SU-DHL-6 (cell line): Measurements from ENCODE around the gene TMEM52B.
"Not testable (repeated sequence)": the region's sequence is repeated elsewhere in the genome, so short reads cannot be mapped to it uniquely, and the experiment has no call there.

Experiments used
- H2AFZ ChIP-seq: fragments of 200-600 bp; sonication (generic); 2 replicates; pipeline ENCODE4 v1.6.1; 2014; ENCODE audit warnings: low read depth, mild to moderate bottlenecking, moderate library complexity, mixed read lengths, antibody characterized with exemption, low read length; ENCODE audit not compliant: severe bottlenecking
- H3F3A ChIP-seq: fragments of 200-600 bp; shearing (Covaris generic); 2 replicates; pipeline ENCODE4 v1.6.0; 2016; ENCODE audit warnings: antibody characterized with exemption, mild to moderate bottlenecking; ENCODE audit not compliant: insufficient read depth
- H3K27ac ChIP-seq: fragments of 200-600 bp; sonication (generic); 2 replicates; pipeline ENCODE4 v1.5.1; 2016; ENCODE audit warnings: low read depth, mild to moderate bottlenecking, low read length, moderate library complexity, mixed read lengths
- H3K27me3 ChIP-seq: fragments of 200-600 bp; sonication (generic), shearing (Covaris generic); 2 replicates; pipeline ENCODE4 v1.6.0; 2014; ENCODE audit warnings: mild to moderate bottlenecking, low read length
- H3K36me3 ChIP-seq: fragments of 200-600 bp; sonication (generic); 2 replicates; pipeline ENCODE4 v1.6.1; 2014; ENCODE audit warnings: mild to moderate bottlenecking, low read length, mixed read lengths
- H3K4me2 ChIP-seq: fragments of 300-600, 200-600 bp; shearing (Covaris generic), sonication (generic); 2 replicates; pipeline ENCODE4 v1.6.0; 2014; ENCODE audit warnings: low read length, low read depth, mild to moderate bottlenecking; ENCODE audit not compliant: poor library complexity, severe bottlenecking
- H3K4me3 ChIP-seq: fragments of 200-600 bp; sonication (generic); 2 replicates; pipeline ENCODE4 v1.5.1; 2014; ENCODE audit warnings: antibody characterized with exemption, low read length, mild to moderate bottlenecking, mixed read lengths; ENCODE audit not compliant: insufficient read depth, poor library complexity, severe bottlenecking
- H3K79me2 ChIP-seq: fragments of 200-600 bp; sonication (generic); 2 replicates; pipeline ENCODE4 v1.6.1; 2014; ENCODE audit warnings: mild to moderate bottlenecking, low read length, moderate library complexity; ENCODE audit not compliant: insufficient read depth
- H3K9ac ChIP-seq: fragments of 200-600 bp; sonication (generic); 2 replicates; pipeline ENCODE4 v1.7.0; 2014; ENCODE audit warnings: mild to moderate bottlenecking, low read length
- H3K9me2 ChIP-seq: fragments of 200-600 bp; sonication (generic); replicated peaks from 2 replicates; pipeline ENCODE4 v1.6.1; 2014; ENCODE audit warnings: low read length; ENCODE audit not compliant: insufficient read depth
- H3K9me3 ChIP-seq: fragments of 200-600 bp; sonication (generic); 2 replicates; pipeline ENCODE4 v1.6.1; 2014; ENCODE audit warnings: low read length, mixed read lengths; ENCODE audit not compliant: insufficient read depth
- H4K20me1 ChIP-seq: fragments of 200-600 bp; sonication (generic); 2 replicates; pipeline ENCODE4 v1.6.1; 2014; ENCODE audit warnings: low read depth, mild to moderate bottlenecking, antibody characterized with exemption, low read length, moderate library complexity, mixed read lengths
- EZH2phosphoT487 ChIP-seq: fragments of 200-600 bp; sonication (generic), shearing (Covaris generic); conservative IDR thresholded peaks from 2 replicates; pipeline ENCODE4 v1.6.1; 2018; ENCODE audit warnings: mild to moderate bottlenecking, antibody characterized with exemption, low read length, moderate library complexity, mixed read lengths
- TF ChIP-seq, protein P1 (sequence below): fragments of 200-600 bp; sonication (generic); IDR thresholded peaks from one replicate; pipeline ENCODE4 v1.5.1; 2017; ENCODE audit warnings: antibody characterized with exemption, mild to moderate bottlenecking, low read length, moderate library complexity; ENCODE audit not compliant: insufficient read depth, poor library complexity, severe bottlenecking

Gene TMEM52B

DNA sequence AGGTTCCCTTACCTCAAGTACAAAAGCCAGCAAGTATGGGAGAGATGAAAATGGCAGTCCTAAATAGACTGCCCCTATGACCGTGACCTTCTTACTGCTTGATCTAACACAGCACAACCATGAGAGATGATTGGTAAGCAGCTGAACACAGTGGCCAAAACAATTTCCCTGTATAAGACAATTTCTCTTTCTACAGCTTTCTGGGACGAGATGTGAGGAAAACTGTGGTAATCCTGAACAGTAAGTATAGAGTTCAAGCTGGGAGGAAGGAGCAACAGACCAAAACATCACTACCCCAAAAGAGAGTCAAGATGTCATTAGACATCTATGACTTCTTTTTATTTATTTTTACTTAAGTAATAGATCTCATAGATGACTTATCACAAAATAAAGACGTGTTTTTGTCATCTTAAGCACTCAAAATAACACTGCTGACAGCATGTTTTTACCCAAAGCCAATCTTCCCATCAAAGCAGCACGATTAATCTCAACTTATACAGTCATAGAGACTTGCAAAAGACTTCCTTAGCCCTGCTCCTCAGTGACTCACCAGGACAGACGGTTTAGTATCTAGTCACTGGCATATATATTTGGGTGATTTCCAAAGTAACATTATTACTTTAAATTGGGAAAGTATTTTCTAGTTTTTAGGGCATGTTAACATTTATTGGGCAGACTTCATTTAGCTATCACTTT, 3.7 kb downstream of the TMEM52B start:
- Histone ChIP-seq H3K27ac (no peak overlapping the region), H2AFZ (no peak overlapping the region), H3K9me3 (no peaks in the 10 kb centered on the region), H3K36me3 (no peaks in the 10 kb centered on the region), H4K20me1 (no peaks in the 10 kb centered on the region), H3K4me3 (no peak overlapping the region), H3K9me2 (no peaks in the 10 kb centered on the region), H3K79me2 (no peaks in the 10 kb centered on the region), H3F3A (no peaks in the 10 kb centered on the region), H3K9ac (no peak overlapping the region), H3K27me3 (no peaks in the 10 kb centered on the region), H3K4me2 (no peak overlapping the region)
- no peak for TF ChIP-seq EZH2phosphoT487
- TF ChIP-seq, protein P1, sequence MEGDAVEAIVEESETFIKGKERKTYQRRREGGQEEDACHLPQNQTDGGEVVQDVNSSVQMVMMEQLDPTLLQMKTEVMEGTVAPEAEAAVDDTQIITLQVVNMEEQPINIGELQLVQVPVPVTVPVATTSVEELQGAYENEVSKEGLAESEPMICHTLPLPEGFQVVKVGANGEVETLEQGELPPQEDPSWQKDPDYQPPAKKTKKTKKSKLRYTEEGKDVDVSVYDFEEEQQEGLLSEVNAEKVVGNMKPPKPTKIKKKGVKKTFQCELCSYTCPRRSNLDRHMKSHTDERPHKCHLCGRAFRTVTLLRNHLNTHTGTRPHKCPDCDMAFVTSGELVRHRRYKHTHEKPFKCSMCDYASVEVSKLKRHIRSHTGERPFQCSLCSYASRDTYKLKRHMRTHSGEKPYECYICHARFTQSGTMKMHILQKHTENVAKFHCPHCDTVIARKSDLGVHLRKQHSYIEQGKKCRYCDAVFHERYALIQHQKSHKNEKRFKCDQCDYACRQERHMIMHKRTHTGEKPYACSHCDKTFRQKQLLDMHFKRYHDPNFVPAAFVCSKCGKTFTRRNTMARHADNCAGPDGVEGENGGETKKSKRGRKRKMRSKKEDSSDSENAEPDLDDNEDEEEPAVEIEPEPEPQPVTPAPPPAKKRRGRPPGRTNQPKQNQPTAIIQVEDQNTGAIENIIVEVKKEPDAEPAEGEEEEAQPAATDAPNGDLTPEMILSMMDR: no peak

DNA sequence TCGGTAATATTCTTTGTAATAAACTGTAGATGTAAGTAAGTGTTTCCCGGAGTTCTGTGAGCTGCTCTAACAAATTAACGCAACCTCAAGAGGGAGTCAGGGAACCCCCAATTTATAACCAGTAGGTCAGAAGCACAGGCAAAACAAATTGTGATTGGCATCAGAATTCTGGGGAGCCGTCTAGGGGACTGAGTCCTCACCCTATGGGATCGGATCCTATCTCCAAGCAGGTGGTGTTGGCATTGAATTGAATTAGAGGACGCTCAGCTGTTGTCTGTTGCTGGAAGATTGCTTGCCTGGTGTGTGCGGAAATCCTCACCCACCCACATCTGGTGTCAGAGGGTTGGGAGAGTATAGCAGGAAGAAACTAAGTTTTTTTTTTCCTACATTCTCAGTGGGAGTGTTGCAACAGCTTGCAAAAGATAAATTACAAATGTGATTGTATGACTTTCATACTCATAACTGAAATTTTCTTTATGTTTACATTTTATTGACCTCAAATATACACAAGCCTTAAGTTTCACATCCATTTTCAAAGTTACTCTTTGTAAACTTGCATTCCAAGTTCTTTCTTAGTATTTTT, 5.5 kb downstream of the TMEM52B start:
- no peaks in the 10 kb centered on the region for H3K36me3 ChIP-seq
- H3K4me3 ChIP-seq: no peak overlapping the region
- no peaks in the 10 kb centered on the region for H4K20me1 ChIP-seq
- no peak for TF ChIP-seq EZH2phosphoT487
- TF ChIP-seq, protein P1: no peak
- no peaks in the 10 kb centered on the region for H3K9me3 ChIP-seq
- no peak overlapping the region for H2AFZ ChIP-seq
- no peaks in the 10 kb centered on the region for H3K9me2 ChIP-seq
- H3F3A ChIP-seq: no peaks in the 10 kb centered on the region
- no peaks in the 10 kb centered on the region for H3K79me2 ChIP-seq
- H3K4me2 ChIP-seq: no peak overlapping the region
- H3K27me3 ChIP-seq: no peaks in the 10 kb centered on the region
- no peak overlapping the region for H3K27ac ChIP-seq
- no peak overlapping the region for H3K9ac ChIP-seq

DNA sequence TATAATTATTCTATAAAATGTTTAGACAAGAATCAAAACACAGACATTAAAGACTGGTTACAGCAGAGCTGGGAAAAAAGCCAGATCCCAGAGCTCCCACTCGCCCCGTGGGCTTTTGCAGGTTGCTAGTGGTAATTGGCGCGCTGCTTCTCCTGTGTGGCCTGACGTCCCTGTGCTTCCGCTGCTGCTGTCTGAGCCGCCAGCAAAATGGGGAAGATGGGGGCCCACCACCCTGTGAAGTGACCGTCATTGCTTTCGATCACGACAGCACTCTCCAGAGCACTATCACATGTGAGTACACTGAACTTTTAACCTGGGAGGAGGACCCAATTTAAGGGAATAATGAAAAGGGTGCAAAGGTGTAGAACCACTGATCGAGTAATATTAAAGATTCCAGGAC, 7.5 kb downstream of the TMEM52B start:
- H3F3A ChIP-seq: no peaks in the 10 kb centered on the region
- H3K79me2 ChIP-seq: no peaks in the 10 kb centered on the region
- no peaks in the 10 kb centered on the region for H4K20me1 ChIP-seq
- no peak overlapping the region for H3K4me3 ChIP-seq
- H3K9ac ChIP-seq: no peak overlapping the region
- H3K27me3 ChIP-seq: no peaks in the 10 kb centered on the region
- TF ChIP-seq, protein P1: no peak
- no peak for TF ChIP-seq EZH2phosphoT487
- no peak overlapping the region for H3K4me2 ChIP-seq
- H3K9me2 ChIP-seq: no peaks in the 10 kb centered on the region
- H2AFZ ChIP-seq: no peak overlapping the region
- no peaks in the 10 kb centered on the region for H3K36me3 ChIP-seq
- H3K27ac ChIP-seq: no peak overlapping the region
- no peaks in the 10 kb centered on the region for H3K9me3 ChIP-seq

DNA sequence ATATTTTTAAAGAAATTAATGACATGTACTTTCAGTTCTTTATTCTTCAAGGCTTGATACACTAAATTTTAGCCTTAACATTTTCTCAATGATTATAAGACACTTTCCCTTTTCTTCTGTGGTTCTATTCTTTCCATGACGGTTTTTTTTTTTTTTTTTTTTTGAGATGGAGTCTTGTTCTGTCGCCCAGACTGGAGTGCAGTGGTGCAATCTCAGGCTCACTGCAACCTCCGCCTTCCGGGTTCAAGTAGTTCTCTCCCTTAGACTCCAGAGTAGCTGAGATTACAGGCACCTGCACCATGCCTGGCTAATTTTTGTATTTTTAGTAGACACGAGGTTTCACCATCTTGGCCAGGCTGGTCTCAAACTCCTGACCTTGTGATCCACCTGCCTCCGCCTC, 8.1 kb downstream of the TMEM52B start:
- H3K79me2 ChIP-seq, H3K4me3 ChIP-seq, H3K36me3 ChIP-seq, H2AFZ ChIP-seq, H4K20me1 ChIP-seq, H3K4me2 ChIP-seq, H3K9me2 ChIP-seq, H3K9ac ChIP-seq, H3K27me3 ChIP-seq, H3F3A ChIP-seq, H3K27ac ChIP-seq, H3K9me3 ChIP-seq: not testable (repeated sequence)
